Neural progenitor cell (in vitro differentiated cells): ENCODE measurements around the gene RBM19. TPM values are rescaled to one million over a fixed set of nuclear protein-coding genes. Genes with fewer than 3 reads are reported as not detected.

Source experiments
- DNase-seq: peaks from one replicate; pipeline ENCODE4 v3.0.0-alpha.2; 2016; ENCODE audit warnings: low spot score
- H2AFZ ChIP-seq: fragments of 200-600 bp; sonication (generic); replicated peaks from 2 replicates; pipeline ENCODE4 v1.6.1; 2016; ENCODE audit warnings: antibody characterized with exemption
- H3F3A ChIP-seq: fragments of 200-600 bp; sonication (generic); 2 replicates; pipeline ENCODE4 v1.6.1; 2016; ENCODE audit warnings: antibody characterized with exemption, low read depth
- H3K27ac ChIP-seq: fragments of 200-600 bp; sonication (generic); 2 replicates; pipeline ENCODE4 v1.5.1; 2016; ENCODE audit warnings: mild to moderate bottlenecking
- H3K27me3 ChIP-seq: fragments of 200-600 bp; sonication (generic); 2 replicates; pipeline ENCODE4 v1.6.1; 2016; ENCODE audit warnings: mild to moderate bottlenecking, moderate library complexity
- H3K36me3 ChIP-seq: fragments of 200-600 bp; sonication (generic); 2 replicates; pipeline ENCODE4 v1.5.1; 2016
- H3K4me1 ChIP-seq: fragments of 200-600 bp; sonication (generic); 2 replicates; pipeline ENCODE4 v1.6.1; 2016; ENCODE audit warnings: mixed run types
- H3K4me2 ChIP-seq: fragments of 200-600 bp; sonication (generic); 2 replicates; pipeline ENCODE4 v1.6.1; 2016
- H3K4me3 ChIP-seq: fragments of 200-600 bp; sonication (generic); 2 replicates; pipeline ENCODE4 v1.5.1; 2016
- H3K79me2 ChIP-seq: fragments of 200-600 bp; sonication (generic); 2 replicates; pipeline ENCODE4 v1.6.1; 2016; ENCODE audit warnings: low read depth
- H3K9ac ChIP-seq: fragments of 200-600 bp; sonication (generic); 2 replicates; pipeline ENCODE4 v1.6.1; 2016
- H3K9me3 ChIP-seq: fragments of 200-600 bp; sonication (generic); 2 replicates; pipeline ENCODE4 v1.5.1; 2016; ENCODE audit warnings: low read depth
- H4K20me1 ChIP-seq: fragments of 200-600 bp; sonication (generic); 2 replicates; pipeline ENCODE4 v1.6.1; 2016; ENCODE audit warnings: low read depth
- H3K27ac Mint-ChIP-seq: 3 replicates; pipeline ENCODE4 v1.8.0; 2021; ENCODE audit warnings: mixed read lengths
- H3K27me3 Mint-ChIP-seq: 2 replicates; pipeline ENCODE4 v1.8.0; 2022; ENCODE audit warnings: low read depth, mild to moderate bottlenecking, inconsistent platforms, moderate library complexity, mixed read lengths; ENCODE audit not compliant: insufficient read depth
- H3K36me3 Mint-ChIP-seq: 3 replicates; pipeline ENCODE4 v1.8.0; 2021; ENCODE audit warnings: mixed read lengths
- H3K4me1 Mint-ChIP-seq: 3 replicates; pipeline ENCODE4 v1.8.0; 2021; ENCODE audit warnings: mixed read lengths
- H3K4me3 Mint-ChIP-seq: 3 replicates; pipeline ENCODE4 v1.8.0; 2021; ENCODE audit warnings: mild to moderate bottlenecking, moderate library complexity, mixed read lengths
- H3K9me3 Mint-ChIP-seq: 3 replicates; pipeline ENCODE4 v1.8.0; 2020; ENCODE audit warnings: mixed read lengths
- CTCF ChIP-seq: fragments of 200-600 bp; sonication (generic); IDR thresholded peaks from 2 replicates; pipeline ENCODE4 v1.5.1; 2017; ENCODE audit warnings: antibody characterized with exemption, mild to moderate bottlenecking
- EZH2 ChIP-seq: fragments of 200-600 bp; sonication (generic); IDR thresholded peaks from 2 replicates; pipeline ENCODE4 v1.6.1; 2017; ENCODE audit warnings: antibody characterized with exemption, mild to moderate bottlenecking, moderate library complexity
- EZH2phosphoT487 ChIP-seq: fragments of 200-600 bp; sonication (generic); IDR thresholded peaks from 2 replicates; pipeline ENCODE4 v1.6.1; 2017; ENCODE audit warnings: antibody characterized with exemption
- total RNA-seq: library from RNA; depleted of rRNA; stranded (reverse); fragments of >200 nt; gene quantifications from 2 replicates; pipeline ENCODE4 v1.2.3, GENCODE V29; 2015; ENCODE audit warnings: low replicate concordance

Gene RBM19
- total RNA-seq, 1 donor from 2014 or later: 23.5 TPM

GRCh38 chr12:113938471-113938870, 27.7 kb downstream of the RBM19 start:
- TF ChIP-seq CTCF: no peak
- no peak for TF ChIP-seq EZH2
- TF ChIP-seq EZH2phosphoT487: no peak
- no peaks in the 10 kb centered on the region for H3K36me3 ChIP-seq
- peaks cover 9% of the 10 kb centered on the region for H3K4me1 Mint-ChIP-seq

GRCh38 chr12:113936460-113936859, 29.7 kb downstream of the RBM19 start:
- Histone ChIP-seq H3F3A (peaks cover 49% of the 10 kb centered on the region), H3K36me3 (no peaks in the 10 kb centered on the region), H3K4me1 (peaks cover 32% of the 10 kb centered on the region), H3K79me2 (no peaks in the 10 kb centered on the region), H3K27me3 (no peaks in the 10 kb centered on the region), H3K4me2 (no peak overlapping the region), H4K20me1 (no peaks in the 10 kb centered on the region), H2AFZ (no peak overlapping the region), H3K4me3 (no peak overlapping the region), H3K27ac (no peak overlapping the region), H3K9ac (no peak overlapping the region), H3K9me3 (no peaks in the 10 kb centered on the region)
- Mint-ChIP-seq H3K4me1 (peaks cover 27% of the 10 kb centered on the region), H3K9me3 (no peaks in the 10 kb centered on the region), H3K27ac (no peak overlapping the region), H3K27me3 (peaks cover 9% of the 10 kb centered on the region), H3K36me3 (peaks cover 13% of the 10 kb centered on the region), H3K4me3 (no peak overlapping the region)
- no peak for TF ChIP-seq EZH2
- DNase-seq: no peak

More at GRCh38 chr12:113938471-113938870, 27.7 kb downstream of the RBM19 start:
- DNase-seq: no peak
- H3K9me3 ChIP-seq: no peaks in the 10 kb centered on the region
- no peaks in the 10 kb centered on the region for H3K27me3 ChIP-seq
- no peak overlapping the region for H2AFZ ChIP-seq
- no peak overlapping the region for H3K4me2 ChIP-seq
- no peak overlapping the region for H3K4me3 Mint-ChIP-seq
- H3K36me3 Mint-ChIP-seq: peaks cover 15% of the 10 kb centered on the region
- no peaks in the 10 kb centered on the region for H4K20me1 ChIP-seq
- peak overlapping the region; percentile 13 for H3K27ac Mint-ChIP-seq
- H3K4me3 ChIP-seq: no peak overlapping the region
- H3F3A ChIP-seq: peaks cover 29% of the 10 kb centered on the region
- no peaks in the 10 kb centered on the region for H3K79me2 ChIP-seq
- H3K4me1 ChIP-seq: peaks cover 14% of the 10 kb centered on the region
- H3K27me3 Mint-ChIP-seq: peaks cover 11% of the 10 kb centered on the region
- H3K27ac ChIP-seq: no peak overlapping the region
- no peak overlapping the region for H3K9ac ChIP-seq
- no peaks in the 10 kb centered on the region for H3K9me3 Mint-ChIP-seq

GRCh38 chr12:113935459-113935858, 30.7 kb downstream of the RBM19 start:
- Mint-ChIP-seq H3K9me3 (no peaks in the 10 kb centered on the region), H3K4me3 (no peak overlapping the region), H3K36me3 (peaks cover 12% of the 10 kb centered on the region), H3K27me3 (peaks cover 6% of the 10 kb centered on the region), H3K4me1 (peaks cover 32% of the 10 kb centered on the region), H3K27ac (peak overlapping the region; percentile 96)
- DNase-seq: no peak
- Histone ChIP-seq H3K9ac (no peak overlapping the region), H3K9me3 (no peaks in the 10 kb centered on the region), H3K36me3 (no peaks in the 10 kb centered on the region), H3K27ac (peak overlapping the region; percentile 79), H3F3A (peaks cover 47% of the 10 kb centered on the region), H3K4me2 (no peak overlapping the region), H3K79me2 (no peaks in the 10 kb centered on the region), H3K4me3 (no peak overlapping the region), H3K27me3 (no peaks in the 10 kb centered on the region), H4K20me1 (no peaks in the 10 kb centered on the region), H2AFZ (no peak overlapping the region), H3K4me1 (peaks cover 37% of the 10 kb centered on the region)
- TF ChIP-seq CTCF (no peak), EZH2phosphoT487 (no peak), EZH2 (no peak)

- TF ChIP-seq EZH2phosphoT487 (no peak), CTCF (no peak), EZH2 (no peak)
- Histone ChIP-seq H4K20me1 (no peaks in the 10 kb centered on the region), H3K27me3 (no peaks in the 10 kb centered on the region), H3K79me2 (no peaks in the 10 kb centered on the region), H3K27ac (peak overlapping the region; percentile 79), H3K4me2 (no peak overlapping the region), H3K36me3 (no peaks in the 10 kb centered on the region), H2AFZ (no peak overlapping the region), H3K4me1 (peaks cover 39% of the 10 kb centered on the region), H3K4me3 (no peak overlapping the region), H3F3A (peaks cover 47% of the 10 kb centered on the region), H3K9me3 (no peaks in the 10 kb centered on the region), H3K9ac (no peak overlapping the region)
- no peaks in the 10 kb centered on the region for H3K9me3 Mint-ChIP-seq
- peaks cover 32% of the 10 kb centered on the region for H3K4me1 Mint-ChIP-seq
- H3K4me3 Mint-ChIP-seq: no peak overlapping the region
- DNase-seq: no peak
- H3K27me3 Mint-ChIP-seq: peaks cover 6% of the 10 kb centered on the region
- peak overlapping the region; percentile 96 for H3K27ac Mint-ChIP-seq
- H3K36me3 Mint-ChIP-seq: peaks cover 12% of the 10 kb centered on the region
Measured at GRCh38 chr12:113934946-113935345, 31.2 kb downstream of the RBM19 start.
